Measurements from ENCODE around the gene TENT4A.

The TENT4A gene

GRCh38 chr5:6747103-6747502 is 33.9 kb downstream of the TENT4A start:
- no peaks in the 10 kb centered on the region for H3K27me3 Mint-ChIP-seq (ENCODE audit: low read depth)
- peaks cover 66% of the 10 kb centered on the region for H3K36me3 Mint-ChIP-seq (ENCODE audit: low read depth)
- H3K9me3 Mint-ChIP-seq: no peaks in the 10 kb centered on the region
- H3K4me1 Mint-ChIP-seq: no peaks in the 10 kb centered on the region
- TF ChIP-seq CTCF (IDR thresholded peaks at IDR 0.05; ENCODE audit: unreplicated experiment in 3 of 3): no peak
- no peak overlapping the region for H3K4me3 Mint-ChIP-seq
- H3K27ac Mint-ChIP-seq: no peak overlapping the region

GRCh38 chr5:6748142-6748541 is 34.9 kb downstream of the TENT4A start:
- Mint-ChIP-seq H3K36me3 (ENCODE audit: low read depth) (peaks cover 72% of the 10 kb centered on the region), H3K27me3 (ENCODE audit: low read depth) (no peaks in the 10 kb centered on the region), H3K4me1 (no peaks in the 10 kb centered on the region), H3K9me3 (no peaks in the 10 kb centered on the region), H3K27ac (no peak overlapping the region), H3K4me3 (no peak overlapping the region)
- no peak for TF ChIP-seq CTCF (IDR thresholded peaks at IDR 0.05; ENCODE audit: unreplicated experiment in 3 of 3)

- Mint-ChIP-seq H3K36me3 (ENCODE audit: low read depth) (peaks cover 73% of the 10 kb centered on the region), H3K27me3 (ENCODE audit: low read depth) (no peaks in the 10 kb centered on the region), H3K27ac (no peak overlapping the region), H3K9me3 (no peaks in the 10 kb centered on the region), H3K4me1 (no peaks in the 10 kb centered on the region), H3K4me3 (no peak overlapping the region)
- no peak for TF ChIP-seq CTCF (IDR thresholded peaks at IDR 0.05; ENCODE audit: unreplicated experiment in 3 of 3)
Measured at GRCh38 chr5:6749026-6749716, 35.9 kb downstream of the TENT4A start.

GRCh38 chr5:6750142-6750840 is 37.1 kb downstream of the TENT4A start:
- H3K9me3 Mint-ChIP-seq: no peaks in the 10 kb centered on the region
- H3K27me3 Mint-ChIP-seq (ENCODE audit: low read depth): no peaks in the 10 kb centered on the region
- H3K4me1 Mint-ChIP-seq: no peaks in the 10 kb centered on the region
- H3K4me3 Mint-ChIP-seq: no peak overlapping the region
- H3K36me3 Mint-ChIP-seq (ENCODE audit: low read depth): peaks cover 78% of the 10 kb centered on the region
- no peak for TF ChIP-seq CTCF (IDR thresholded peaks at IDR 0.05; ENCODE audit: unreplicated experiment in 3 of 3)
- H3K27ac Mint-ChIP-seq: no peak overlapping the region

- no peaks in the 10 kb centered on the region for H3K4me1 Mint-ChIP-seq
- no peaks in the 10 kb centered on the region for H3K9me3 Mint-ChIP-seq
- no peak for TF ChIP-seq CTCF (IDR thresholded peaks at IDR 0.05; ENCODE audit: unreplicated experiment in 3 of 3)
- no peak overlapping the region for H3K4me3 Mint-ChIP-seq
- no peaks in the 10 kb centered on the region for H3K27me3 Mint-ChIP-seq (ENCODE audit: low read depth)
- no peak overlapping the region for H3K27ac Mint-ChIP-seq
- peaks cover 82% of the 10 kb centered on the region for H3K36me3 Mint-ChIP-seq (ENCODE audit: low read depth)
Measured at GRCh38 chr5:6750951-6751685, 37.9 kb downstream of the TENT4A start.
